ENCODE results near the gene CRY2. TPM values are rescaled to one million over a fixed set of nuclear protein-coding genes. Genes with fewer than 3 reads are reported as not detected.
"Not testable (repeated sequence)": the region's sequence is repeated elsewhere in the genome, so short reads cannot be mapped to it uniquely, and the experiment has no call there.

CRY2 gene
- polyA plus RNA-seq, 1 of the 3 experiments (the other 2 are of a cell fraction) = 6.7 TPM

DNA sequence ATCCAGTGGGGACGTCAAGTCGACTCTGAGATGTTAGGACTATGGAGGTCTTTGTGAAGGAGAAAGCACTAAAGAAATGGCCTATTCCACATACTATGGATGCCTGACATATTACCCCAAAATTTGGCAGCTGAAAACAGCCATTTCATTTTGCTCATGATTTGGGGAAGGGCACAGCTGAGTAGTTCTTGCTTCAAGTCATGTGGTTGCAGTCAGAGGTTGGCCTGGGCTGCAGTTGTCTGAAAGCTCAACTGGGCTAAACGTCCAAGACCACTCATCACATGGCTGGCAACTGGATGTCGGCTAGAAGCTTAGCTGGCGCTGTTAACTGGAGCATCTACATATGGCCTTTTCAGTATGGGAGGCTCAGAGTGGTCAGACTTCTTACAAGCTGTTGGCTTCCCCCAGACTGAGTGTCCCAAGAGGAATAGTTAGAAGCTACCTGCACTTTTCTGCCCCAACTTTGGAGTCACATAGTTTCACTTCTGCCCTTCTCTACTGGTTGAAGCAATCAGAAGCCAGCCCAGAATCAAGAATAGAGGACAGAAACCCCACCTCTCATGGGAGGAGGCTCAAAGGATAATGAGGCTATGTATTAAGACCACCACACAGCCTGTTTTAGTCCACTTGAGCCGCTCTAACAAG lies 28.2 kb upstream of the CRY2 start:
- Histone ChIP-seq H3K9me3 (no peaks in the 10 kb centered on the region), H3K9me2 (no peaks in the 10 kb centered on the region), H3K4me2 (no peak overlapping the region), H3K4me1 (ENCODE audit: control insufficient read depth in 1 of 2, insufficient read depth in 2 of 2, low read depth in 1 of 2, low read length in 1 of 2) (no peaks in the 10 kb centered on the region), H3F3A (replicated peaks; ENCODE audit: insufficient read depth) (no peaks in the 10 kb centered on the region), H3K4me3 (ENCODE audit: low read depth in 2 of 2, low read length in 1 of 2) (no peak overlapping the region), H3K9ac (no peak overlapping the region), H3K36me3 (replicated peaks in 1 of 2; ENCODE audit: control insufficient read depth in 1 of 2, insufficient read depth in 2 of 2, low read length in 1 of 2) (no peaks in the 10 kb centered on the region), H3K79me2 (ENCODE audit: insufficient read depth) (no peaks in the 10 kb centered on the region), H4K20me1 (ENCODE audit: insufficient read depth) (no peaks in the 10 kb centered on the region), H3K27me3 (ENCODE audit: insufficient read depth) (no peaks in the 10 kb centered on the region), H2AFZ (ENCODE audit: low read depth) (no peak overlapping the region), H3K27ac (ENCODE audit: low read depth in 2 of 2, low read length in 1 of 2) (no peak overlapping the region)
- TF ChIP-seq, protein P1, sequence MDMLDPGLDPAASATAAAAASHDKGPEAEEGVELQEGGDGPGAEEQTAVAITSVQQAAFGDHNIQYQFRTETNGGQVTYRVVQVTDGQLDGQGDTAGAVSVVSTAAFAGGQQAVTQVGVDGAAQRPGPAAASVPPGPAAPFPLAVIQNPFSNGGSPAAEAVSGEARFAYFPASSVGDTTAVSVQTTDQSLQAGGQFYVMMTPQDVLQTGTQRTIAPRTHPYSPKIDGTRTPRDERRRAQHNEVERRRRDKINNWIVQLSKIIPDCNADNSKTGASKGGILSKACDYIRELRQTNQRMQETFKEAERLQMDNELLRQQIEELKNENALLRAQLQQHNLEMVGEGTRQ (IDR thresholded peaks at IDR 0.05; ENCODE audit: borderline replicate concordance, low read depth, low read length) = no peak
- TF ChIP-seq SIN3A (IDR thresholded peaks at IDR 0.05; ENCODE audit: borderline replicate concordance, low read depth, low read length) (no peak), SMC3 (IDR thresholded peaks at IDR 0.05; ENCODE audit: low read depth, low read length) (no peak), MEF2A (IDR thresholded peaks at IDR 0.05; ENCODE audit: borderline replicate concordance, low read depth) (no peak), YY1 (IDR thresholded peaks at IDR 0.05; ENCODE audit: low read depth) (no peak)
- 77% methylated on average over 6 of the region's 6 CpGs for WGBS (ENCODE audit: low lambda C conversion rate)
- ChIA-PET CTCF (interaction anchor here (1.0 kb wide), 1 partner anchor 15 kb away, joined by 3 read pairs; no protein-coding TSS in a partner anchor), POLR2A (no interaction called here)
- DNase-seq = no peak

DNA sequence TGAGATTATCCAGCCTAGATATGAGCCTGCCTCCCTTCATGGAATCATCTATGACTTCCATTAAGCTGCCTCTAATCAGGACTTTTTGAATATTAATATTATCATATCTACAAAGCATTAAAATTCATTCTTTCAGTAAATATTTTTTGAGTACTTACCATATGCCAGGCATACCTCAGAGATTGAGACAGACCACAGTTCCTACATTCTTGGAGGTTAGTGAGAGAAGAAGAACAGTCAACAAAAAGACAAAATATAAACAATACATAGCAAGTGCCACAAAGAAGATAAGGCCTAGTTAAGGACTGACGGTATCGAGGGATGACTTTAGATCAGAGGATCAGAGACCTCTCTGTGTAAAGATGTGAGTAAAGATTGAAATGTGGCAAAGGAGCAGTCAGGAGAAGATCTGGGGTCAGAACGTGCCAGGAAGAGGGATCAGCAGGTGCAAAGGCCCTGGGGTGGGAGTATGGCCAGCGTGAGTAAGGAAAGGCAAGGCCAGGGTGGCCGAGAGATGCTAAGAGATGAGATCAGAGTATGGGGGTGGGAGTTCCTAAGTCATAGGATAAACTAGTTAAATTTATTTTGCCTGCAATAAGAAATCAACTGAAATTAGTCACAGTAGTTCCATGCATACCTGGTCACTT lies 26.9 kb upstream of the CRY2 start:
- POLR2A ChIA-PET = no interaction called here
- Histone ChIP-seq H3K27me3 (ENCODE audit: insufficient read depth) (no peaks in the 10 kb centered on the region), H3K4me3 (ENCODE audit: low read depth in 2 of 2, low read length in 1 of 2) (no peak overlapping the region), H2AFZ (ENCODE audit: low read depth) (no peak overlapping the region), H3K4me1 (ENCODE audit: control insufficient read depth in 1 of 2, insufficient read depth in 2 of 2, low read depth in 1 of 2, low read length in 1 of 2) (no peaks in the 10 kb centered on the region), H3K27ac (ENCODE audit: low read depth in 2 of 2, low read length in 1 of 2) (no peak overlapping the region), H3K9ac (no peak overlapping the region), H4K20me1 (ENCODE audit: insufficient read depth) (no peaks in the 10 kb centered on the region), H3K79me2 (ENCODE audit: insufficient read depth) (no peaks in the 10 kb centered on the region), H3K9me2 (no peaks in the 10 kb centered on the region), H3F3A (replicated peaks; ENCODE audit: insufficient read depth) (no peaks in the 10 kb centered on the region), H3K36me3 (replicated peaks in 1 of 2; ENCODE audit: control insufficient read depth in 1 of 2, insufficient read depth in 2 of 2, low read length in 1 of 2) (no peaks in the 10 kb centered on the region), H3K4me2 (no peak overlapping the region), H3K9me3 (no peaks in the 10 kb centered on the region)
- TF ChIP-seq TEAD4 (IDR thresholded peaks at IDR 0.05; ENCODE audit: borderline replicate concordance, insufficient read depth) (no peak), NRF1 (IDR thresholded peaks at IDR 0.05; ENCODE audit: low read depth, low read length) (no peak), FOXM1 (IDR thresholded peaks at IDR 0.05; ENCODE audit: low read depth) (no peak), ELF1 (IDR thresholded peaks at IDR 0.05) (no peak), RXRA (IDR thresholded peaks at IDR 0.05; ENCODE audit: borderline replicate concordance, low read depth) (no peak)
- TF ChIP-seq, protein P2, sequence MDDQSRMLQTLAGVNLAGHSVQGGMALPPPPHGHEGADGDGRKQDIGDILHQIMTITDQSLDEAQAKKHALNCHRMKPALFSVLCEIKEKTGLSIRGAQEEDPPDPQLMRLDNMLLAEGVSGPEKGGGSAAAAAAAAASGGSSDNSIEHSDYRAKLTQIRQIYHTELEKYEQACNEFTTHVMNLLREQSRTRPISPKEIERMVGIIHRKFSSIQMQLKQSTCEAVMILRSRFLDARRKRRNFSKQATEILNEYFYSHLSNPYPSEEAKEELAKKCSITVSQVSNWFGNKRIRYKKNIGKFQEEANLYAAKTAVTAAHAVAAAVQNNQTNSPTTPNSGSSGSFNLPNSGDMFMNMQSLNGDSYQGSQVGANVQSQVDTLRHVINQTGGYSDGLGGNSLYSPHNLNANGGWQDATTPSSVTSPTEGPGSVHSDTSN (IDR thresholded peaks at IDR 0.05) = no peak
- no peak for DNase-seq
- 75% methylated on average over 5 of the region's 5 CpGs for WGBS (ENCODE audit: low lambda C conversion rate)
- CTCF ChIA-PET = no interaction called here

DNA sequence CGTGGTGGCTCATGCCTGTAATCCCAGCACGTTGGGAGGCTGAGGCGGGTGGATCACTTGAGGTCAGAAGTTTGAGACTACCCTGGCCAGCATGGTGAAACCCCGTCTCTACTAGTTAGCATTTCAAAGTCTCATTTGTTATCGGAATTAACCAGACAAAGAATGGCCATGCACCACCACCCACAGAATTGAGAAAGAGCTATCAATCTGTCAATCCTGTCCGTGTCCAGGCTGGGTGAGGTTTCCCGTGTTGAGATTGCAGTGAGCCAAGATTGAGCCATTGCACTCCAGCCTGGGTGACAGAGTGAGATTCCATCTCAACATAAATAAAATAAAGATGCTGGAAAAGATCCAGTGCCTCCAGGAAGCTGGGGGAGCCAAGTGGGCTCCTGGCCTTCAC lies 20.8 kb upstream of the CRY2 start:
- H3K4me3 ChIP-seq (ENCODE audit: low read depth in 2 of 2, low read length in 1 of 2); H2AFZ ChIP-seq (ENCODE audit: low read depth); H3K4me2 ChIP-seq; H3K9me3 ChIP-seq; POLR2A ChIA-PET; H3K4me1 ChIP-seq (ENCODE audit: control insufficient read depth in 1 of 2, insufficient read depth in 2 of 2, low read depth in 1 of 2, low read length in 1 of 2); H3K27ac ChIP-seq (ENCODE audit: low read depth in 2 of 2, low read length in 1 of 2); H3F3A ChIP-seq (replicated peaks; ENCODE audit: insufficient read depth); H4K20me1 ChIP-seq (ENCODE audit: insufficient read depth); DNase-seq; H3K9me2 ChIP-seq; H3K9ac ChIP-seq; H3K36me3 ChIP-seq (replicated peaks in 1 of 2; ENCODE audit: control insufficient read depth in 1 of 2, insufficient read depth in 2 of 2, low read length in 1 of 2); H3K79me2 ChIP-seq (ENCODE audit: insufficient read depth): not testable (repeated sequence)
- CTCF ChIA-PET = interaction anchor here (1.3 to 6.8 kb wide), 3 partner anchors 9 to 55 kb away, joined by 3 to 47 read pairs (median 4); partner anchors contain the start of gene CRY2
- H3K27me3 ChIP-seq (ENCODE audit: insufficient read depth) = peaks cover 20% of the 10 kb centered on the region; the same call in 1 of the 2 replicates
- WGBS (ENCODE audit: low lambda C conversion rate) = 39% methylated on average over 7 of the region's 7 CpGs
